HG02763 (cell line): ENCODE results near the gene ZHX3.

ENCODE experiments used
- ATAC-seq: cut with Tn5 transposase; IDR thresholded peaks from one replicate; pipeline ENCODE4 v1.9.1; 2021; ENCODE audit warnings: mild to moderate bottlenecking, moderate library complexity; ENCODE audit not compliant: unreplicated experiment

The ZHX3 gene

GRCh38 chr20:41159547-41159946, 158.0 kb downstream of the ZHX3 start:
- no peak for ATAC-seq

- no peak for ATAC-seq
Measured at GRCh38 chr20:41158082-41158625, 159.4 kb downstream of the ZHX3 start.

- ATAC-seq: no peak
Measured at GRCh38 chr20:41155261-41155660, 162.3 kb downstream of the ZHX3 start.

- ATAC-seq: no peak
Measured at GRCh38 chr20:41154436-41155176, 162.9 kb downstream of the ZHX3 start.

GRCh38 chr20:41152108-41152757, 165.3 kb downstream of the ZHX3 start:
- ATAC-seq: no peak

- ATAC-seq: no peak
Measured at GRCh38 chr20:41151134-41151869, 166.2 kb downstream of the ZHX3 start.

- ATAC-seq: no peak
Measured at GRCh38 chr20:41150664-41151063, 166.9 kb downstream of the ZHX3 start.

- ATAC-seq: no peak
Measured at GRCh38 chr20:41148942-41149341, 168.6 kb downstream of the ZHX3 start.

- no peak for ATAC-seq
Measured at GRCh38 chr20:41147767-41148191, 169.8 kb downstream of the ZHX3 start.

GRCh38 chr20:41145821-41146620, 171.5 kb downstream of the ZHX3 start:
- ATAC-seq: no peak

GRCh38 chr20:41145317-41145716, 172.2 kb downstream of the ZHX3 start:
- no peak for ATAC-seq

GRCh38 chr20:41143354-41143753, 174.2 kb downstream of the ZHX3 start:
- ATAC-seq: no peak

GRCh38 chr20:41142919-41143318, 174.6 kb downstream of the ZHX3 start:
- no peak for ATAC-seq

GRCh38 chr20:41142245-41142644, 175.3 kb downstream of the ZHX3 start:
- ATAC-seq: no peak

GRCh38 chr20:41141153-41141815, 176.2 kb downstream of the ZHX3 start:
- no peak for ATAC-seq

- ATAC-seq: no peak
Measured at GRCh38 chr20:41140226-41141133, 177.1 kb downstream of the ZHX3 start.

- no peak for ATAC-seq
Measured at GRCh38 chr20:41139227-41140093, 178.1 kb downstream of the ZHX3 start.
